Fibroblast of mammary gland (primary cell): Measurements from ENCODE around the gene LYPD3.

ENCODE experiments used
- DNase-seq: peaks from one replicate; pipeline ENCODE4 v3.0.0-alpha.2; 2010; ENCODE audit warnings: low read depth
- H3K4me3 ChIP-seq: 2 replicates; pipeline ENCODE4 v1.5.1; 2011; ENCODE audit warnings: low read depth, mild to moderate bottlenecking, low read length, moderate library complexity; ENCODE audit not compliant: control insufficient read depth
- TF ChIP-seq, protein P1 (sequence below): conservative IDR thresholded peaks from 2 replicates; pipeline ENCODE4 v1.5.1; 2011; ENCODE audit warnings: low read depth, low read length, inconsistent platforms; ENCODE audit not compliant: control insufficient read depth, insufficient read depth

The LYPD3 gene

DNA sequence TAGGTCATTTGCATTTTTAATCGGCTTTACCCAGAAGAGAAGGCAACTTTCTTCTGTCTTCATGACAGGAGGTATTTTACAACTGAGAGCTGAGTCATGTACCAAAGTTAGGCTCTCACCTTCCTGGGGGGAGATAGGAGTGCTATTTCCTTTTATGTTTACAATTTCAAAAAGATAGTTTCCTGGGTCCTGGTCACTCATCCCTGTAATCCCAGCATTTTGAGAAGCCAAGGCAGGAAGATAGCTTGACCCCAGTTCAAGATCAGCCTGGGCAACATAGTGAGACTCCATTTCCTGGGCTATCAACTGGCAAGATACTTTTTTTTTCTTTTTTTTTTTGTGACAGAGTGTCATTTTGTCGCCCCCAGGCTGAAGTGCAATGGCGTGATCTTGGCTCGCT lies 7.6 kb downstream of the LYPD3 start:
- TF ChIP-seq, protein P1, sequence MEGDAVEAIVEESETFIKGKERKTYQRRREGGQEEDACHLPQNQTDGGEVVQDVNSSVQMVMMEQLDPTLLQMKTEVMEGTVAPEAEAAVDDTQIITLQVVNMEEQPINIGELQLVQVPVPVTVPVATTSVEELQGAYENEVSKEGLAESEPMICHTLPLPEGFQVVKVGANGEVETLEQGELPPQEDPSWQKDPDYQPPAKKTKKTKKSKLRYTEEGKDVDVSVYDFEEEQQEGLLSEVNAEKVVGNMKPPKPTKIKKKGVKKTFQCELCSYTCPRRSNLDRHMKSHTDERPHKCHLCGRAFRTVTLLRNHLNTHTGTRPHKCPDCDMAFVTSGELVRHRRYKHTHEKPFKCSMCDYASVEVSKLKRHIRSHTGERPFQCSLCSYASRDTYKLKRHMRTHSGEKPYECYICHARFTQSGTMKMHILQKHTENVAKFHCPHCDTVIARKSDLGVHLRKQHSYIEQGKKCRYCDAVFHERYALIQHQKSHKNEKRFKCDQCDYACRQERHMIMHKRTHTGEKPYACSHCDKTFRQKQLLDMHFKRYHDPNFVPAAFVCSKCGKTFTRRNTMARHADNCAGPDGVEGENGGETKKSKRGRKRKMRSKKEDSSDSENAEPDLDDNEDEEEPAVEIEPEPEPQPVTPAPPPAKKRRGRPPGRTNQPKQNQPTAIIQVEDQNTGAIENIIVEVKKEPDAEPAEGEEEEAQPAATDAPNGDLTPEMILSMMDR = no peak
- no peak for DNase-seq
- no peak overlapping the region for H3K4me3 ChIP-seq

DNA sequence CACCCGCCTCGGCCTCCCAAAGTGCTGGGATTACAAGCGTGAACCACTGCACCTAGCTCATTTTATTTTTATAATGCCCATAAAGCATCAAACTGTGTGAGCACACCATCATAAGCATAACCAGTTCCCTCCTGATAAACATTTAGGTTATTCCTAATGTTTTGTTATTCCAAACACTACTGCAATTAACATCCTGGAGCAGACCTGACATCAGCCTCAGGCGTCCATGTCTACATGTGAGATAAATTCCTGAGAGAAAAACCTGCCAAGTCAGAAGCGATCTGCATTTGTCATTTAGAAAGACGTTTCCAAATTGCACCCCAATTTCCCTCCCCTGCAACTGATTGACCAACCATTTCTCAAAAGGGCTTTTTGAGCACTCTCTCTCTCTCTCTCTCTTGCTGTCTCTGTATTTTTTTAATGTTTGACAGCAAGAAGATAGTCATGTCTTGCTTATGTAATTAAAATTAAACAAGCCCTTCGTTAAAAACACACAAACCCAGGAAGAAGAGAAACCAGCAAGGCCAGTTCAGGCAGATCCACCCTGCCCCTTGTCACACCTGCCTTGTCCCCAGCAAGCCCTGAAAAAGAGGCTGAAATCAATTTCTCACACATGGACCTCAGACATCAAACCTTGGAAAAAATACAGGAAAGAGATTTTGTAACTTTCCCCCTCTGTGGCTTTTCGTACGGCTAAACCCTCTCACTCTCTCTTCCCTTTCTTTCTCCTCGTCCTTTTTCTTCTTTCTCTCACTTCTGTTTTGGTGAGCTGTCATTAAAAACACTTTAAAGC lies 9.9 kb downstream of the LYPD3 start:
- TF ChIP-seq, protein P1 = no peak
- no peak overlapping the region for H3K4me3 ChIP-seq
- DNase-seq = no peak

DNA sequence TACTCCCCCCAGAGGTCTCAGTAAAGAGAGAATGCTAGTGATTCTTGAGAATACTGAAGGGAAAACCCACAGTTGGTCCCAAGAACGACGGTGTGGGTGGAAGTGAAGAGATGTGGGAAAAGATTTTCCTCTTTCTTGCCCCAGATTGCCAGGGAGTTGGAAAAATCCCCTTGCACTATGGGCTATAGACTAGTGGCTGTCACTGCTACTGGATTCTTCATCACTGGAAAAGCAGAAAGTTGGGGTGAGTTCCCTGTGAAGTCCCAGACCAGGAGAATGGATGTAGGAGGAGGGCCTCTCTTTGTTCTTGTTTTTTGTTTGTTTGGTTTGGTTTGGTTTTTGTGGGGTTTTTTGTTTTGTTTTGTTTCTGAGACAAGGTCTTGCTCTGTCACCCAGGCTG lies 11.4 kb downstream of the LYPD3 start:
- DNase-seq = no peak
- no peak overlapping the region for H3K4me3 ChIP-seq
- TF ChIP-seq, protein P1 = no peak

DNA sequence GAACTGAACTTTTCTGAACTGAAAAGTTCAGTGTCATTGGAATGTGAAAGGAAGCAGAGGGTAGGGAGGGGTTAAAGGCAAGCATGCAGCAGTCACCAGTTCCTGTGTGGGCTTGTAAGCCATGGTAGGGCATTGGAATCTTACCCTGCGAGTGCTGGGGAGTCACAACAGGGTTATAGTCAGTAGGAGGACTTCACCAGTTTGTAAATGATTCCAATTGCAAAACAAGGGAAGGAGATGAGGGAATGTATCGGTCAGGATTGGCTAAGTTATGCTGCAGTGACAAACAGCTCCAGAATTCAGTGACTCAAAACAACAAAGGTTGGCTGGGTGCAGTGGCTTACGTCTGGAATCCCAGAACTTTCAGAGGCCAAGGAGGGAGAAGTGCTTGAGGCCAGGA lies 12.8 kb downstream of the LYPD3 start:
- TF ChIP-seq, protein P1 = no peak
- no peak overlapping the region for H3K4me3 ChIP-seq
- peak; percentile 19 for DNase-seq

DNA sequence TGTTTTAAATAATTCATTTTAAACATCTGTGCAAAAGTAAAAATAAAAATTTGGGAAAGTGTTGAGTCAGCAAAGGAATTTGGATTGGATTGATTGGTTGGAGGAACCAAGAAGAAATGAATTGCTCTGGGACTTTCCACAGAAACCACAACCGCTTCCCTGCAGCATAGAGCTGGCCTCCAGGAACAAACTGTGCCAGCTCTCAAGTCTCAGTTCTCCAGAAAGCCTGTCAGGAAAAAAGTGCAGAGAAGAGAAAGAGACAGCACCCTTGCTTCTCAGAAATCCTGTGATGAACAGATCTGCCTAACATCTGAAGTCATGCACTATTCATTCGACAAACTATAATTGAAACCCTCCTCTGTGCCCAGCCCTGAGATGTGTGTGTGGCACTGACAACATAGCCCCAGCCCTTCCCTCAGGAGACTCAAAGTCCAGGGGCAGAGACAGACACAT lies 14.8 kb downstream of the LYPD3 start:
- DNase-seq = peak; percentile 73
- TF ChIP-seq, protein P1 = no peak
- no peak overlapping the region for H3K4me3 ChIP-seq

DNA sequence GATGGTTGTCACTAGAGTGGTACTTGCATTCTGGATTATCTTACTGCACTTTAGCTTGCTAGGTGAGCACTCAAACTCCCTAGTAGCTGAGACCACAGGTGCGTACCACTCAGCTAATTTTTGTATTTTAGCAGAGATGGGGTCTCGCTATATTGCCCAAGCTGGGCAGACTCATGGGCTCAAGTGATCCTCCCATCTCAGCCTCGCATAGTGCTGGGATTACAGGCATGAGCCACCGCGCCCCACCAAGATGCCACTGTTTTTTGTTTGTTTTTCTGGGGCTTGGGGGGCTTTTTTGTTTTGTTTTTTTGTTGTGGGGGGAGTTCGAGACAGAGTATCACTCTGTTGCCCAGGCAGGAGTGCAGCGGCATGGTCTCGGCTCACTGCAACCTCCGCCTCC lies 17.8 kb downstream of the LYPD3 start:
- TF ChIP-seq, protein P1 = no peak
- no peak for DNase-seq
- no peak overlapping the region for H3K4me3 ChIP-seq
